ENCODE results near the gene IMMT. TPM values are rescaled to one million over a fixed set of nuclear protein-coding genes. Genes with fewer than 3 reads are reported as not detected.

The IMMT gene
- total RNA-seq, 4 donors from 2014 or later: 45.8 to 56.4 (median 48.8) TPM

DNA sequence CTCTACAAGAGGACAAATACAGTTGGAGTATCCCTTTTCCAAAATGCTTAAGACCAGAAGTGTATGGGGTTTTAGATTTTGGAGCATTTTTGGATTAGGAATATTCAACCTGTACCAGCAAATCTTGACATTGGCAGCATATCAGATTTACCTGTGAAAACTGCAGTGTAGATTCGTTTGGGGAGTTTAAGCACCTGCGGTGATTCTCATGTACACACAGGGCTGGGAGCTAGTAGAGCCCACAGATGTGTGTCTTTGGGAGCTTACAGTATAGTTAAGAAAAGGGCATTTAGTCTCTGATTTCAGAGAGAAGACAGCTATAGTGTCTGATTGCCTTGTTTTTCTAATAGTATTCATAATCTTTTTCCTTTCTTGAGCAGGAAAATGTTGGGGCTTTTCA lies 59.1 kb downstream of the IMMT start:
- 79 to 91% methylated on average over 2 of the region's 2 CpGs for WGBS, 2 donors
- intact Hi-C loops (cut with DNase I; ENCODE audit: low total_unique reads): no loop called here
- no peak overlapping the region for H3K4me3 ChIP-seq (ENCODE audit: low read depth, poor library complexity, severe bottlenecking)
- no peak for DNase-seq (ENCODE audit: low spot score in 2 of 2)
- TF ChIP-seq, protein P1, sequence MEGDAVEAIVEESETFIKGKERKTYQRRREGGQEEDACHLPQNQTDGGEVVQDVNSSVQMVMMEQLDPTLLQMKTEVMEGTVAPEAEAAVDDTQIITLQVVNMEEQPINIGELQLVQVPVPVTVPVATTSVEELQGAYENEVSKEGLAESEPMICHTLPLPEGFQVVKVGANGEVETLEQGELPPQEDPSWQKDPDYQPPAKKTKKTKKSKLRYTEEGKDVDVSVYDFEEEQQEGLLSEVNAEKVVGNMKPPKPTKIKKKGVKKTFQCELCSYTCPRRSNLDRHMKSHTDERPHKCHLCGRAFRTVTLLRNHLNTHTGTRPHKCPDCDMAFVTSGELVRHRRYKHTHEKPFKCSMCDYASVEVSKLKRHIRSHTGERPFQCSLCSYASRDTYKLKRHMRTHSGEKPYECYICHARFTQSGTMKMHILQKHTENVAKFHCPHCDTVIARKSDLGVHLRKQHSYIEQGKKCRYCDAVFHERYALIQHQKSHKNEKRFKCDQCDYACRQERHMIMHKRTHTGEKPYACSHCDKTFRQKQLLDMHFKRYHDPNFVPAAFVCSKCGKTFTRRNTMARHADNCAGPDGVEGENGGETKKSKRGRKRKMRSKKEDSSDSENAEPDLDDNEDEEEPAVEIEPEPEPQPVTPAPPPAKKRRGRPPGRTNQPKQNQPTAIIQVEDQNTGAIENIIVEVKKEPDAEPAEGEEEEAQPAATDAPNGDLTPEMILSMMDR (IDR thresholded peaks at IDR 0.05): no peak
- no peak for TF ChIP-seq POLR2A (IDR thresholded peaks at IDR 0.05)

DNA sequence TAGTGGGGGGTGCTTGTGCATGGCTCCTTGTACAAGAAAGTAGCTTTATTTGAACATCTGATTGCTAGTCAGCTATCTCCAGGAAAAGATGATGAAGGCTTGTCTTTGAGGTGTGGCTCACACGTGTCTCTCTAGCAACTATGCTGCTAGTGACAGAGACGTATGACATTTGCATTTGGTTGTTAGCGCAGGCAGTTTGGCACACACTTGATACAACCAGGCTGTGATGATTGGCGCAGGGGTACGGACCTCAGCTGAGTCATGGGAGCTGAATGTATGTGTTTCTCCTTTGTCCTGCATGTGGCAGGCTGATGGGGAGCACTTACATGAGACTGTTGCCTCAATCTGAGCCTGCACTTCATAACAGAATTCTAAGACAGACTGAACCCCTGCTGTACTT lies 59.6 kb downstream of the IMMT start:
- no peak overlapping the region for H3K4me3 ChIP-seq (ENCODE audit: low read depth, poor library complexity, severe bottlenecking)
- no peak for DNase-seq (ENCODE audit: low spot score in 2 of 2)
- no peak for TF ChIP-seq POLR2A (IDR thresholded peaks at IDR 0.05)
- TF ChIP-seq, protein P1 (IDR thresholded peaks at IDR 0.05): no peak
- intact Hi-C loops (cut with DNase I; ENCODE audit: low total_unique reads): no loop called here
- WGBS, 2 donors: 67 to 81% methylated on average over 5 of the region's 5 CpGs

DNA sequence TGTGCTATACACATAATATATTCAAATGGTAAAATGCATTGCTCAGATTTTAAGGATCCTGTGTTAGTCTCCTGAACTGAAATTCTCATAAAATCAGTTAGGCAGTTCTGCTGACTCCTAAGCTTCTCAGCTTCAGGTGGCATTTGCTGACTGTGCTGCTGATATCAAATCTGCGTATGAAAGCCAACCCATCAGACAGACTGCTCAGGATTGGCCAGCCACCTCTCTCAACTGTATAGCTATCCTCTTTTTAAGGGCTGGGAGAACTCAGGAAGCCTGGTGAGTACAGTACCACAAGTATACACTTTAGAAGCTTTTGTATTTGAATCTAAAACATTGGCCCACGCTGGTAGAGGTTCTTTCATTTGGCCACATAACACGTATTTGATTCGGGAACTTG lies 60.6 kb downstream of the IMMT start:
- TF ChIP-seq, protein P1 (IDR thresholded peaks at IDR 0.05): no peak
- TF ChIP-seq POLR2A (IDR thresholded peaks at IDR 0.05): no peak
- intact Hi-C loops (cut with DNase I; ENCODE audit: low total_unique reads): no loop called here
- H3K4me3 ChIP-seq (ENCODE audit: low read depth, poor library complexity, severe bottlenecking): no peak overlapping the region
- no peak for DNase-seq (ENCODE audit: low spot score in 2 of 2)
- 91 to 96% methylated on average over 4 of the region's 4 CpGs for WGBS, 2 donors

DNA sequence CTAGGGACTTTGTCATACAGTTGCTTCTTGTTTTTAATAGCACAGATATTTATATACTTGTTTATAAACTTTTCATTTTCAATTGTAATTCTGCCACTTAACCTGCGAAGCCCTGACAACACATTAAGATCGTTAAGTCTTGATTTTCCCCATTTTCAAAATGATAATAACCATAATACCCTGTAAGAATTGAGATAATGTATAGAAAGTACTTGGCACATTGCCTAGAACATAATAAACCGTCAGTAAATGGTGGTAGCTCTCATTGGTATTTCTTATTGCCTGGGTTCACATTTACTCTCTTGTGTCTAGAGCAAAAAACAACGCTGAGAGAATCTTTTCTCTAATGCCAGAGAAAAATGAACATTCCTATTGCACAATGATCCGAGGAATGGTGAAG lies 70.6 kb downstream of the IMMT start:
- no peak for TF ChIP-seq POLR2A (IDR thresholded peaks at IDR 0.05)
- TF ChIP-seq, protein P1 (IDR thresholded peaks at IDR 0.05): no peak
- no peak overlapping the region for H3K4me3 ChIP-seq (ENCODE audit: low read depth, poor library complexity, severe bottlenecking)
- WGBS, 2 donors: 81 to 84% methylated on average over 5 of the region's 5 CpGs
- no peak for DNase-seq (ENCODE audit: low spot score in 2 of 2)
- intact Hi-C loops (cut with DNase I; ENCODE audit: low total_unique reads): no loop called here

DNA sequence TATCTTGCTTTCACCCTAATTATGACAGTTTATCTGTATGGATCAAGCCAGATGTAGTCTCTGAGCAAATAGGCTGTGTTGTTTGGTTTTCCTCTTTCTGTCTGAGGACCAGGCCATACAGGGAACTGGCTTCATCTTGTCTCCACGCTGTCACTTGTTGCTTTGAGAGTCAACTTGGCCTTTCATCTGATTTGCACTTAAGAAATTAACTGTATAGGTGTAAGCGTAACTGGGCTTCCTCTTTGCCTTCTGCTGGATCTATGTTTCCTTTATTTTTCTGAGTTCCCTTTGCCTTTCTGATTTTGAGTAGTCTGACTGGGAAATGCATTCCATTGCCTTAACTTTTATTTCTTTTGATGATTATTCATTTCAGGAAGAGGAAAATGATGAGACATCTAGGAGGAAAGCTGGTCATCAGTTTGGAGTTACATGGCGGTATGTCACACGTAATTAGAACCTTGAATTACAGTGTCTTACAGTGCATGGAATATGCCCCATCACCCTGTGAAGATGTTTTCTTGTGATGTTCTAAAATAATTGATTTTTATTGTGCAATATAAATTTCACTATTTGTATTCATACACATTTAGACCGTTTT lies 71.8 kb downstream of the IMMT start:
- intact Hi-C loops (cut with DNase I; ENCODE audit: low total_unique reads): no loop called here
- TF ChIP-seq POLR2A (IDR thresholded peaks at IDR 0.05): no peak
- TF ChIP-seq, protein P1 (IDR thresholded peaks at IDR 0.05): no peak
- no peak overlapping the region for H3K4me3 ChIP-seq (ENCODE audit: low read depth, poor library complexity, severe bottlenecking)
- no peak for DNase-seq (ENCODE audit: low spot score in 2 of 2)
- 81 to 95% methylated on average over 5 of the region's 5 CpGs for WGBS, 2 donors

DNA sequence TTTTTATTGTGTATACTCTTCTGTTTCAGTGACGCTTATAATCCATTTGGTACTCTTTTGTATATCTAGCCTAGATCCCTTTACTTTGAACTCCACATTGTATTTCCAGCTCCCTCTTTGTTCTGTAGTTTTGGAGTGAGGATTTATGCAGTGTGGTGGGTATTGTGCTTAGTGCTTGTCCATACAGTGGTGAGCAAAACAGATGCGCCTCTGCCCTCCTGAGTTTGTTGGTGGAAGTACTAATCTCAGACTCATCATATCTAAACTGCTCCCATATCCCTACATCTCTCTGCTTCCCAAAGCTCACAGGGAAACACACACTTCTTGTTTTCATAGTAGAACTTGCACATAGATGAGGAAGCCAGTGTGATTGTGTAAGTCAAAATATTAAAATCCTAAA lies 77.1 kb downstream of the IMMT start:
- H3K4me3 ChIP-seq (ENCODE audit: low read depth, poor library complexity, severe bottlenecking): no peak overlapping the region
- 95 to 100% methylated on average over 2 of the region's 2 CpGs for WGBS, 2 donors
- intact Hi-C loops (cut with DNase I; ENCODE audit: low total_unique reads): no loop called here
- no peak for DNase-seq (ENCODE audit: low spot score in 2 of 2)
- TF ChIP-seq, protein P1 (IDR thresholded peaks at IDR 0.05): no peak
- TF ChIP-seq POLR2A (IDR thresholded peaks at IDR 0.05): no peak
